Activated CD4-positive, alpha-beta T cell treated with anti-CD3 and anti-CD28 coated beads for 36 hours (primary cell): ENCODE measurements around the gene SLTM. TPM values are rescaled to one million over a fixed set of nuclear protein-coding genes. Genes with fewer than 3 reads are reported as not detected.

Source experiments
- ATAC-seq: fragments of 200-7000 bp; cut with Tn5 transposase; one replicate; pipeline ENCODE4 v1.10.0; 2021; ENCODE audit warnings: mild to moderate bottlenecking, moderate library complexity
- CTCF ChIA-PET: fragments of 350-600 bp; sonication (Branson Sonifier 250); formaldehyde crosslinking; loops from one replicate; lab custom pipeline; 2021; ENCODE audit warnings: antibody characterized with exemption; lab: Charles Lee
- POLR2A ChIA-PET: fragments of 350-600 bp; sonication (Branson Sonifier 250); formaldehyde crosslinking; loops from one replicate; lab custom pipeline; 2021; ENCODE audit warnings: antibody characterized with exemption, inconsistent platforms; lab: Charles Lee
- DNase-seq: peaks from one replicate; pipeline ENCODE4 v3.0.0-alpha.2; 2020
- H3K27ac Mint-ChIP-seq: one replicate; pipeline ENCODE4 v1.8.0; 2021; ENCODE audit warnings: mixed read lengths
- H3K27me3 Mint-ChIP-seq: one replicate; pipeline ENCODE4 v1.8.0; 2021; ENCODE audit warnings: mixed read lengths
- H3K36me3 Mint-ChIP-seq: one replicate; pipeline ENCODE4 v1.8.0; 2021; ENCODE audit warnings: low read depth, mixed read lengths
- H3K4me1 Mint-ChIP-seq: one replicate; pipeline ENCODE4 v1.8.0; 2021; ENCODE audit warnings: mixed read lengths
- H3K4me3 Mint-ChIP-seq: one replicate; pipeline ENCODE4 v1.8.0; 2021; ENCODE audit warnings: mild to moderate bottlenecking, moderate library complexity, mixed read lengths
- H3K9me3 Mint-ChIP-seq: one replicate; pipeline ENCODE4 v1.8.0; 2021; ENCODE audit warnings: low read depth, mixed read lengths
- intact Hi-C, 2 experiments: fragments of 100-400 bp; cut with DNase I in 1 of 2; cut with micrococcal nuclease in 1 of 2; formaldehyde crosslinking; loops; one replicate each; pipeline versions ENCODE4 v1.14.2 to v1.15.1; 2022 to 2024; cut with DNase I, micrococcal nuclease
- total RNA-seq, 2 experiments: library from RNA; stranded (reverse); gene quantifications; one replicate each; pipeline ENCODE4 v1.2.3, GENCODE V29; 2021

SLTM gene
- total RNA-seq = 10 to 100 TPM; 85.6 to 85.9 TPM

DNA sequence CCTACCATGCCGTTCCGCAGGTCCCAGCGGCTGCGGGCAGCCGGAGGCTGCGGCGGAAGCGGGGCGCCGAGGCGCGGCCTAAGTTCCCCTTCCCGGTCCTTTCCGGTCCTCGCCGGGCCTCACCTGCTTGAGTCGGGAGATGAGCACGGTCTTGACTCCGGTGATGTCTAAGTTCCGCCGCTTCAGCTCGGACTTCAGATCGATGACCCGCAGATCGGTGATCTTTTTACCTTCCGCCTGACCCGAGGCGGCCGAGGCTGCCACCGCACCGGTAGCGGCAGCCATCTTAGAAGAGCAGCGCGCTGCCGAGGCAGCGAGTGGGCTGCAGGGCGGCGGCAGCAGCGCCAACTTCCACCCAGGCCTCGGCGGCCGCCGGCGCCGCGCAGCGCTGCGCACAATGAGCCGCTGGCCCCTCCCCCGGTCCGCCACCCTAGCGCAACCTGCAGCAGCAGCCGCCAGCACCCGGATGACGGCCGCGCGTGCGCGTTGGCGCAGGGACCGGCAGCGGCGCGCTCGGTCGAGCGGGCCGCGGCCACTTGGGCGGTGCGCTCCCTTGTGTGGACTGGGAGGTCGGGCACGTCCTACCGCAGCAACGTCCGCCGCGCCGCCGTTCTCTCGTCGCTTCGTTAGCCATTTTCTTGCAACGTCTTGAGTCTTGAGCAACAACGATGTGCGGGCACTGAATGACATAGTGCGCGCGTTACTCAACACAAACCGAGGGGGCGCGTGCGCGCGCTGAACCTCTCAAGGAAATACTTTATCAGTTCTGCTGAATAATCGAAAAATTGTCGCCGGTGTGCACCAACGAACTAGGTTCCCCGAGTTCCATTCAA lies at the start of gene SLTM:
Gene SLTM (minus strand): TSS at position 399 of the 833 bp plus-strand sequence. CDS start 114 bp downstream, at position 285.
- ChIA-PET POLR2A (interaction anchor here (2.1 kb wide), 1 partner anchor 163 kb away, joined by 8 read pairs; the partner anchor contains the start of gene MINDY2), CTCF (interaction anchor here (0.6 to 1.2 kb wide), 2 partner anchors 24 to 1637 kb away, joined by 3 read pairs; no protein-coding TSS in a partner anchor)
- H3K36me3 Mint-ChIP-seq = peaks cover 19% of the 10 kb centered on the region
- peaks cover 17% of the 10 kb centered on the region for H3K4me1 Mint-ChIP-seq
- no peaks in the 10 kb centered on the region for H3K9me3 Mint-ChIP-seq
- intact Hi-C loops = loop anchor here (1.0 to 10.0 kb wide), 12 partner anchors 45 to 1226 kb away; partner anchors contain the start of genes ADAM10 (in 2 of the 2), BNIP2 (in 2 of the 2), GTF2A2 (in 2 of the 2) and MINDY2 (in 2 of the 2)
- peak; percentile 96 for DNase-seq
- peak; percentile 94 for ATAC-seq
- H3K4me3 Mint-ChIP-seq = peak within 1 kb of the TSS; percentile 90
- H3K27ac Mint-ChIP-seq = peak within 1 kb of the TSS; percentile 100
- no peaks in the 10 kb centered on the region for H3K27me3 Mint-ChIP-seq

DNA sequence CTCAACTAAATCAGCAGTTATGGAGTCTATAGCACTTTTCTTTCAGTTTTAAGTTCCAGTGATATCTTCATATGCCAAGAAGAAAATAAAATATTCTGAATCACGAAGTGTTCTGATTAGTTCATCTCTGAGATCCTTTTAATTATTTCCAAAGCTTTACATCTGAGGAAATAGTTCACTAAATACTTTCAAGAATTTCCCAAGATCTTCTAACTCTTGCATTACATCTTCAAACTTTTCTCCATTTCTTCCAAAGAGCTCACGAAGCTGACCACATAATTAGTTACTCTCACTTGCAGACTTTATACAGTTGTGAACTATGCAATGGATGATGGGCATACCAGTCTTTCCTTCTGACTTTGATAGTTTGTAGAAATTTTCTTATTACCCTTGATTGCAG lies 49.8 kb upstream of the SLTM start:
- no peak for ATAC-seq
- intact Hi-C loops = loop anchor here in 1 of 2 experiments (5.0 kb wide), 2 partner anchors 34 to 154 kb away; no protein-coding TSS in a partner anchor
- peaks cover 3% of the 10 kb centered on the region for H3K36me3 Mint-ChIP-seq
- no peak overlapping the region for H3K27ac Mint-ChIP-seq
- POLR2A ChIA-PET = no interaction called here
- H3K4me3 Mint-ChIP-seq = no peak overlapping the region
- H3K9me3 Mint-ChIP-seq = no peaks in the 10 kb centered on the region
- no peaks in the 10 kb centered on the region for H3K27me3 Mint-ChIP-seq
- peaks cover 43% of the 10 kb centered on the region for H3K4me1 Mint-ChIP-seq
- DNase-seq = no peak
- CTCF ChIA-PET = interaction anchor here (0.6 to 1.1 kb wide), 2 partner anchors 546 to 704 kb away, joined by 3 to 5 read pairs; no protein-coding TSS in a partner anchor

DNA sequence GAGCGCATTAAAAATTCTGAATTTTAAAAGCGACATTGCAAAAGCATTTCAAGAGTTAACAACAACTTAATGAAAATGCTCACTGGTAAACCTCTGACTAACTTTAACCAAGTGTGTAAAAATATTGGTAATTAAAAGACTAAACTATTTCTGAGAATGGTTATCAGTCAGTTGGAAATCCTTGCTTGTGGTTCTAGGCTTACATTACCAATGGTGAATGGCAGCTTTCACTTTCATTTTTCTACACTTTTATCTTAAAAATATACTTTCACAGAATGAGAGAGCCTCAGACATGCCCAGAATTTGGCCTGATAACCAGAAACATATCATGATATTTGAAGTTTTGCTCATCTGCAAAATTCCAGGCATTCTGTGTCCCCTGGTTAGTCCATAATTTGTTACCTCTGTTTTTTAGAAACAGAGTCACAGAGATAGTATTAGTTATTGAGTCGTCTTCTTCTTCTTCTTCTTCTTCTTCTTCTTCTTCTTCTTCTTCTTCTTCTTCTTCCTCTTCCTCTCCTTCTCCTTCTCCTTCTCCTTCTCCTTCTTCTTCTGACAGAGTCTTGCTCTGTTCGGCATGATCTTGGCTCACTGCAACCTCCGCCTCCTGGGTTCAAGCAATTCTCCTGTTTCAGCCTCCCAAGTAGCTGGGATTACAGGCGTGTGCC lies 48.5 kb upstream of the SLTM start:
- Mint-ChIP-seq H3K9me3 (no peaks in the 10 kb centered on the region), H3K27ac (peak overlapping the region; percentile 19), H3K4me1 (peaks cover 37% of the 10 kb centered on the region), H3K36me3 (no peaks in the 10 kb centered on the region), H3K4me3 (no peak overlapping the region), H3K27me3 (no peaks in the 10 kb centered on the region)
- DNase-seq = no peak
- ChIA-PET POLR2A (interaction anchor here (0.6 kb wide), 1 partner anchor 80 kb away, joined by 5 read pairs; no protein-coding TSS in a partner anchor), CTCF (interaction anchor here (0.6 to 1.3 kb wide), 4 partner anchors 9 to 1150 kb away, joined by 3 to 4 read pairs (median 3); no protein-coding TSS in a partner anchor)
- ATAC-seq = peak; percentile 41
- intact Hi-C loops = loop anchor here in 1 of 2 experiments (5.0 kb wide), 2 partner anchors 35 to 155 kb away; no protein-coding TSS in a partner anchor

DNA sequence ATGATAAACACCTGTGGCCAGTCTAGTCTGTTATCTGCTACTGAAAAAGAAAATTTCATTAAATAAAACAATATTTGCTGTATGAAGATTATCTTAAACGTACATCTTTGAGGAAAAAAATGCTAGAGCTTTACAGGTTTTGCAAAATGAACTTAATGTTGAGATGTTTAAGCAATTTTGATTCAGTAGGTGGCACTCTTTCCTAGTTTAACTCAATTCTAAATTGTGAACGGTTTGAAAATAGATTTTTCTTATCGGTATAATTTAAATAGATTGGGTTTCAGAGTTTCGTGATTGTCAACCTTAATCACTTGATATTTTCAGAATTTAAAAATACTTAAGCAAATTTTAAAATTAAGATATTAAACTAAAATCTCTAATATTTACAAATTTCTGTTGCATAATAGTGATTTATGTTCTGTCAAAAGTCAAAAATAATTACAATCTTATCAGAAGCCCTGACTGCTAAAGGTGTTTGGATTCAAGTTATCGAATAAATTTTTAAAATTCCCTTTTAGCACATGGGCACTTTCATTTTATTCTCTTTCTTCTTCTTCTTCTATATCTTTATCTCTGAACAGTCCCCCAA lies 47.0 kb upstream of the SLTM start:
- ChIA-PET POLR2A (no interaction called here), CTCF (interaction anchor here (0.6 to 2.3 kb wide), 19 partner anchors 8 to 555 kb away, joined by 3 to 9 read pairs (median 4); no protein-coding TSS in a partner anchor)
- Mint-ChIP-seq H3K27ac (no peak overlapping the region), H3K36me3 (no peaks in the 10 kb centered on the region), H3K27me3 (no peaks in the 10 kb centered on the region), H3K4me1 (peaks cover 39% of the 10 kb centered on the region), H3K4me3 (no peak overlapping the region), H3K9me3 (no peaks in the 10 kb centered on the region)
- intact Hi-C loops = loop anchor here (1.0 to 5.0 kb wide), 5 partner anchors 37 to 549 kb away; no protein-coding TSS in a partner anchor
- DNase-seq = no peak
- no peak for ATAC-seq

DNA sequence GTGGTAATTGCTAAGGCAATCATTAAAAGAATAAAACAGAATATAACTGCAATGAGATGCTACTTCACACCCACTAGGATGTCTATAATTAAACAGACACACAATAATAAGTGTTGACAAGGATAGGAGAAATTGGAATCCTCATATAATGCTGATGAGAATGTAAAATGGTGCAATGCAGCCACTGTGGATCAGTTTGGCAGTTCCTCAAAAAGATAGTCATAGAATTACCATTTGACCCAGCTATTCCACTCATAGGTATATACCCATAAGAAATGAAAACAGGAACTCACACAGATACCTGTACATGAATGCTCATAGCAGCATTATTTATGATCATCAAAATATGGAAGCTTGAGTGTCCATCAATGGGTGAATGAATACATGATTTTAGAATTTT lies 44.4 kb upstream of the SLTM start:
- intact Hi-C loops = loop anchor here (2.0 to 10.0 kb wide), 4 partner anchors 45 to 319 kb away; partner anchors contain the start of genes CCNB2 (in 1 of the 2) and SLTM (in 1 of the 2)
- H3K27ac Mint-ChIP-seq = no peak overlapping the region
- ChIA-PET CTCF (interaction anchor here (0.6 to 1.2 kb wide), 4 partner anchors 8 to 332 kb away, joined by 3 to 5 read pairs (median 3); no protein-coding TSS in a partner anchor), POLR2A (no interaction called here)
- no peak for ATAC-seq
- DNase-seq = no peak
- H3K9me3 Mint-ChIP-seq = no peaks in the 10 kb centered on the region
- H3K27me3 Mint-ChIP-seq = peaks cover 3% of the 10 kb centered on the region
- H3K4me1 Mint-ChIP-seq = peaks cover 46% of the 10 kb centered on the region
- no peaks in the 10 kb centered on the region for H3K36me3 Mint-ChIP-seq
- no peak overlapping the region for H3K4me3 Mint-ChIP-seq

DNA sequence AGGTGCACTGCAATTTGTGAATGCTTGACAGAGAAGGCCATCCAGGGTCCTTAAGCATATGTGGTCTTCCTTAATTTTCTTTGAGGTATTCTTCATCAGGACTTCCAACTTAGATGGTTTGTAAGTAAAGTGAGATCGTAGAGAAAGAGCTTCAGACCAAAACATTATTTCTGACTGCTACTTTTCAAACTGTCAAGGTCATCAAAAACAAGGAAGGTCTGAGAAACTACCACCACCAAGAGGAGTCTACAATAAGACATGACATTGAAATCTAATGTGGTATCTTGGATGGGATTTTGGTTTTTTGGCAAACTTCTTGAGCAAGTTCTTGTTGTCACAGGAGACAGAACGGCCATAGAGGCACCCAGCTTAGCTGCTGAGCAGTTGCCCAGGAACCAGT lies 34.0 kb upstream of the SLTM start:
- DNase-seq (no peak), ATAC-seq (no peak)
- H3K4me3 Mint-ChIP-seq = no peak overlapping the region
- H3K4me1 Mint-ChIP-seq = peaks cover 9% of the 10 kb centered on the region
- H3K9me3 Mint-ChIP-seq = no peaks in the 10 kb centered on the region
- POLR2A ChIA-PET = interaction anchor here (0.6 kb wide), 1 partner anchor 136 kb away, joined by 3 read pairs; no protein-coding TSS in a partner anchor
- H3K27me3 Mint-ChIP-seq = no peaks in the 10 kb centered on the region
- CTCF ChIA-PET = interaction anchor here (1.0 kb wide), 1 partner anchor 13 kb away, joined by 3 read pairs; no protein-coding TSS in a partner anchor
- intact Hi-C loops = no loop called here
- H3K27ac Mint-ChIP-seq = no peak overlapping the region
- no peaks in the 10 kb centered on the region for H3K36me3 Mint-ChIP-seq

DNA sequence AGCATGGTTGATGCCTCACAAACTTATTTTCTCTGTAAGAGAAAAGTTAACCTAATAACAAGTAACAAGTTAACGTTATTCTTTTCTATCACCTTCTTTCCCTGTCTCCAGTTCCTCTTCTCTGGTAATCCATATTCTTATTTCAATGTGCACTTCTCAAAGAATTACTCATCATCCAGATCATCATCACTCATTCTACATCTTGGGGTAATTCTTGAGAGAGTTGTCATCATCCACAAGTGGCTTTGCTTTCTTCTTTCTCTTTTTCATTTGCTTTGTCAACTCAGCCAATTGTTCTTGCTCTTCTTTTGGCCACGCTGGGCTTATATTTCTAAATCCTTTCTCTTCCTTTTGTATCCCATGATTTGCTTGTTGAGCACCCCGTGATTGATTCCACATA lies 33.2 kb upstream of the SLTM start:
- Mint-ChIP-seq H3K36me3 (no peaks in the 10 kb centered on the region), H3K27me3 (no peaks in the 10 kb centered on the region), H3K27ac (peak overlapping the region; percentile 3), H3K4me3 (no peak overlapping the region), H3K9me3 (no peaks in the 10 kb centered on the region), H3K4me1 (peaks cover 9% of the 10 kb centered on the region)
- no peak for DNase-seq
- ATAC-seq = peak; percentile 63
- ChIA-PET CTCF (interaction anchor here (0.5 to 1.0 kb wide), 2 partner anchors 13 to 343 kb away, joined by 3 read pairs; no protein-coding TSS in a partner anchor), POLR2A (interaction anchor here (0.6 kb wide), 1 partner anchor 136 kb away, joined by 3 read pairs; no protein-coding TSS in a partner anchor)
- intact Hi-C loops = no loop called here

DNA sequence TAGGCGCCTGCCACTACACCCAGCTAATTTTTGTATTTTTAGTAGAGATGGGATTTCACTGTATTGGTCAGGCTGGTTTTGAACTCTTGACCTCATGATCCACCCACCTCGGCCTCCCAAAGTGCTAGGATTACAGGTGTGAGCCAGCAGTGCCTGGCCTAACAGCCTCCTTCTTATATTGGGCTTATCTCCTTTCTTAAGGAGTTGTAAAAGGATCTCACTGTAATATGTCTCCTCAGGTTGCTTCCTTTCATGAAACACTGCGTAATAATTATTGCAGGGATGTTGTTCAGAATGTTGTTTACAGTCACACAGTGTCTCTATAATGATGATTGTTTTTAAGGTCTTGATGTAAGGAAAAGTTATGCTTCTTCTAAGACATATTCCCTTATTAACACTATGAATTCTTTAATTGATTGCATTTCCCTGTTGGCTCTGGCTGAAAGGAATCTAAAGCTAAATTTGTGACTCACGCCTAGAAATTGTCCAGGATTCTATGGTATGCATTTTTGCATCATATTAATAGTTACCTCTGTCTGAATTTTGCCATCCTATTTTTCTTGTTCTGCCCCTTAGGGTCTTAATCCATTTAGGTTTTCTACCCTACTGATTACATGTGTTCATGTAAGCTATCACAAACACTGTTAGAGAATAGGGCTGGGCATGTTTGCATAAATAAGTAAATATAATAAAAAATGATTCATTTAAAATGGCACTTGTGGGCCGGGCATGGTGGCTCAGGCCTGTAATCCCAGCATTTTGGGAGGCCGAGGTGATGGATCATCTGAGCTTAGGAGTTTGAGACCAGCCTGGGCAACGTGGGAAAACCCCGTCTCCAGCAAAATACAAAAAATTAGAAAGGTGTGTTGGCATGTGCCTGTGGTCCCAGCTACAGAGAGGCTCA lies 29.4 kb upstream of the SLTM start:
- peaks cover 9% of the 10 kb centered on the region for H3K4me1 Mint-ChIP-seq
- DNase-seq = no peak
- CTCF ChIA-PET = interaction anchor here (0.9 to 1.6 kb wide), 2 partner anchors 11 to 16 kb away, joined by 3 to 4 read pairs; no protein-coding TSS in a partner anchor
- no peaks in the 10 kb centered on the region for H3K27me3 Mint-ChIP-seq
- ATAC-seq = no peak
- no peaks in the 10 kb centered on the region for H3K36me3 Mint-ChIP-seq
- POLR2A ChIA-PET = no interaction called here
- no peak overlapping the region for H3K4me3 Mint-ChIP-seq
- H3K27ac Mint-ChIP-seq = no peak overlapping the region
- H3K9me3 Mint-ChIP-seq = no peaks in the 10 kb centered on the region
- intact Hi-C loops = no loop called here

DNA sequence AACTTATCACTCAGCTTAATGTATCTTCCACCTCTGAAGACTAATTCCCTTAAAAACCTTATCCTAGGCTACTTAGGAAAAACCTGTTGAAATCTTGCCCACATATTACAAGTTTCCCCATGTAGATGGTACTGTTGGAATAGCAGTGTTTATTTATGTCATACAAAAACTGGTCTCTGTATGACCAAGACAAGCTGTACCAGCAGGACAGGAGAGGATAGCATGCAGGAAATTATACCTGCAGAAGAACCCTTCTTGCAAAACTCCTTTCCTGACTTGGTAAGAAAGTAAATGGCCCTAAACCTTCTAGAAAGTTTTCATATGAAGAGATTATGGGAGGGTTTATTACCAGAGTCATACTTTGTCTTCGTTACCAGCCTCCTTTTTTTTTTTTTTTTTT lies 28.7 kb upstream of the SLTM start:
- H3K36me3 Mint-ChIP-seq = no peaks in the 10 kb centered on the region
- H3K9me3 Mint-ChIP-seq = no peaks in the 10 kb centered on the region
- DNase-seq (no peak), ATAC-seq (no peak)
- ChIA-PET CTCF (interaction anchor here (0.9 kb wide), 1 partner anchor 17 kb away, joined by 3 read pairs; no protein-coding TSS in a partner anchor), POLR2A (no interaction called here)
- H3K4me1 Mint-ChIP-seq = peaks cover 9% of the 10 kb centered on the region
- no peak overlapping the region for H3K27ac Mint-ChIP-seq
- intact Hi-C loops = no loop called here
- no peak overlapping the region for H3K4me3 Mint-ChIP-seq
- no peaks in the 10 kb centered on the region for H3K27me3 Mint-ChIP-seq

DNA sequence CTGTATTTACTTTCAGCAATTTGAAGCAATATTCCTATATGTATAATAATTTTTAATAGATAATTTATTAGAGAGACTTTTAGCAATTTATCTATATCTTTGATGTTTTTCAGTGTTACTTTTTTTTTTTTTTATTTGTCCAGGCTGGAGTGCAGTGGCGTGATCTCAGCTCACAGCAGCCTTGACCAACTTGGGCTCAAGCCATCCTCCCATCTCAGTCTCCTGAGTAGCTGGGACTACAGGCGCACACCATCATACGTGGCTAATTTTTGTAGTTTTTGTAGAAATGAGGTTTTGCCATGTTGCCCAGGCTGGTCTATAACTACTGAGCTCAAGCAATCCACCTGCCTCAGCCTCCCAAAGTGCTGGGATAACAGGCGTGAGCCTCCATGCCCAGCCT lies 25.3 kb upstream of the SLTM start:
- CTCF ChIA-PET = interaction anchor here (0.6 to 1.9 kb wide), 4 partner anchors 14 to 570 kb away, joined by 3 to 6 read pairs (median 3); no protein-coding TSS in a partner anchor
- Mint-ChIP-seq H3K27me3 (no peaks in the 10 kb centered on the region), H3K4me1 (peaks cover 3% of the 10 kb centered on the region), H3K27ac (no peak overlapping the region), H3K9me3 (no peaks in the 10 kb centered on the region), H3K4me3 (no peak overlapping the region), H3K36me3 (no peaks in the 10 kb centered on the region)
- intact Hi-C loops = no loop called here
- POLR2A ChIA-PET = no interaction called here
- DNase-seq (no peak), ATAC-seq (no peak)
